HEK293 (cell line): ENCODE data around the gene GTF3C1.

Source experiments
- CTCF ChIA-PET: fragments of 350-600 bp; formaldehyde crosslinking; extraction: SDS; loops from one replicate; lab custom pipeline; 2021; ENCODE audit warnings: antibody characterized with exemption; lab: Yijun Ruan, JAX
- POLR2A ChIA-PET: fragments of 300-600 bp; formaldehyde crosslinking; extraction: SDS; loops from one replicate; lab custom pipeline; 2020; ENCODE audit warnings: antibody characterized with exemption, inconsistent platforms; lab: Yijun Ruan, JAX
- H3K27ac ChIP-seq: fragments of 200-500 bp; sonication (Bioruptor generic); 2 replicates; pipeline ENCODE4 v1.5.1; 2014; ENCODE audit warnings: low read depth, low read length, control low read depth, inconsistent platforms; ENCODE audit errors: extremely low read depth
- H3K36me3 ChIP-seq, 2 experiments: fragments of 200-500 bp in 1 of 2; sonication (Bioruptor generic) in 1 of 2; 1 replicate in 1 of 2; 2 replicates in 1 of 2; pipeline ENCODE4 v1.5.1; 2014 to 2017; ENCODE audit warnings: inconsistent platforms in 2 of 2, low read length in 2 of 2; ENCODE audit not compliant: control insufficient read depth in 2 of 2, insufficient read depth in 1 of 2
- H3K4me1 ChIP-seq: fragments of 200-500 bp; sonication (Bioruptor generic); 2 replicates; pipeline ENCODE4 v1.5.1; 2014; ENCODE audit warnings: mild to moderate bottlenecking, low read length, inconsistent platforms; ENCODE audit not compliant: control insufficient read depth, insufficient read depth
- H3K4me3 ChIP-seq: 2 replicates; pipeline ENCODE4 v1.5.1; 2011; ENCODE audit warnings: low read depth, mild to moderate bottlenecking, control low read depth, low read length, moderate library complexity
- H3K9me3 ChIP-seq: fragments of 200-500 bp; sonication (Bioruptor generic); 2 replicates; pipeline ENCODE4 v1.5.1; 2014; ENCODE audit warnings: low read depth, low read length, inconsistent platforms; ENCODE audit not compliant: control insufficient read depth, insufficient read depth
- FEZF1 ChIP-seq: fragments of 450-650 bp; formaldehyde crosslinking; IDR thresholded peaks from 2 replicates; pipeline ENCODE4 v1.5.1; 2016; ENCODE audit warnings: missing biosample characterization, missing genetic modification characterization
- KLF16 ChIP-seq: fragments of 450-650 bp; formaldehyde crosslinking; IDR thresholded peaks from 2 replicates; pipeline ENCODE4 v1.5.1; 2017; ENCODE audit warnings: missing biosample characterization, missing genetic modification characterization
- KLF8 ChIP-seq: fragments of 450-650 bp; formaldehyde crosslinking; IDR thresholded peaks from 2 replicates; pipeline ENCODE4 v1.5.1; 2016; ENCODE audit warnings: missing biosample characterization, missing genetic modification characterization
- KLF9 ChIP-seq: fragments of 450-650 bp; formaldehyde crosslinking; IDR thresholded peaks from 2 replicates; pipeline ENCODE4 v1.5.1; 2016; ENCODE audit warnings: missing biosample characterization, missing genetic modification characterization, low read depth
- SALL2 ChIP-seq: fragments of 450-650 bp; formaldehyde crosslinking; IDR thresholded peaks from 2 replicates; pipeline ENCODE4 v1.5.0; 2017; ENCODE audit warnings: missing biosample characterization, mild to moderate bottlenecking, missing genetic modification characterization, borderline replicate concordance
- YY1 ChIP-seq: fragments of 450-650 bp; formaldehyde crosslinking; IDR thresholded peaks from 2 replicates; pipeline ENCODE4 v1.5.1; 2018; ENCODE audit warnings: missing biosample characterization, missing genetic modification characterization
- ZBTB10 ChIP-seq: fragments of 450-650 bp; formaldehyde crosslinking; IDR thresholded peaks from 2 replicates; pipeline ENCODE4 v1.5.1; 2016; ENCODE audit warnings: missing biosample characterization, missing genetic modification characterization
- ZBTB21 ChIP-seq: fragments of 450-650 bp; formaldehyde crosslinking; IDR thresholded peaks from 2 replicates; pipeline ENCODE4 v1.5.1; 2017; ENCODE audit warnings: missing biosample characterization, missing genetic modification characterization
- ZNF132 ChIP-seq: fragments of 450-650 bp; formaldehyde crosslinking; IDR thresholded peaks from 2 replicates; pipeline ENCODE4 v1.5.1; 2017; ENCODE audit warnings: missing biosample characterization, missing genetic modification characterization, borderline replicate concordance
- ZNF140 ChIP-seq: fragments of 450-650 bp; formaldehyde crosslinking; IDR thresholded peaks from 2 replicates; pipeline ENCODE4 v1.5.1; 2016; ENCODE audit warnings: missing biosample characterization, missing genetic modification characterization
- ZNF157 ChIP-seq: fragments of 450-650 bp; formaldehyde crosslinking; IDR thresholded peaks from 2 replicates; pipeline ENCODE4 v1.5.1; 2016; ENCODE audit warnings: missing biosample characterization, missing genetic modification characterization
- ZNF174 ChIP-seq: fragments of 450-650 bp; formaldehyde crosslinking; IDR thresholded peaks from 2 replicates; pipeline ENCODE4 v1.5.0; 2017; ENCODE audit warnings: missing biosample characterization, mild to moderate bottlenecking, missing genetic modification characterization
- ZNF211 ChIP-seq: fragments of 450-650 bp; formaldehyde crosslinking; IDR thresholded peaks from 2 replicates; pipeline ENCODE4 v1.5.1; 2016; ENCODE audit warnings: low read depth, missing biosample characterization, missing genetic modification characterization
- ZNF280D ChIP-seq: fragments of 450-650 bp; formaldehyde crosslinking; IDR thresholded peaks from 2 replicates; pipeline ENCODE4 v1.5.1; 2016; ENCODE audit warnings: missing biosample characterization, missing genetic modification characterization
- ZNF362 ChIP-seq: fragments of 450-650 bp; formaldehyde crosslinking; IDR thresholded peaks from 2 replicates; pipeline ENCODE4 v1.5.1; 2016; ENCODE audit warnings: missing biosample characterization, missing genetic modification characterization
- ZNF366 ChIP-seq: fragments of 450-650 bp; formaldehyde crosslinking; conservative IDR thresholded peaks from 2 replicates; pipeline ENCODE4 v1.5.1; 2016; ENCODE audit warnings: missing biosample characterization, missing genetic modification characterization
- ZNF404 ChIP-seq: fragments of 450-650 bp; formaldehyde crosslinking; IDR thresholded peaks from 2 replicates; pipeline ENCODE4 v1.5.1; 2017; ENCODE audit warnings: missing biosample characterization, missing genetic modification characterization
- ZNF514 ChIP-seq: fragments of 450-650 bp; formaldehyde crosslinking; IDR thresholded peaks from 2 replicates; pipeline ENCODE4 v1.5.1; 2016; ENCODE audit warnings: missing biosample characterization, missing genetic modification characterization
- ZNF530 ChIP-seq: fragments of 450-650 bp; formaldehyde crosslinking; IDR thresholded peaks from 2 replicates; pipeline ENCODE4 v1.5.1; 2016; ENCODE audit warnings: low read depth, missing biosample characterization, missing genetic modification characterization
- ZNF548 ChIP-seq: fragments of 450-650 bp; formaldehyde crosslinking; IDR thresholded peaks from 2 replicates; pipeline ENCODE4 v1.5.1; 2016; ENCODE audit warnings: missing biosample characterization, missing genetic modification characterization
- ZNF585B ChIP-seq: fragments of 450-650 bp; formaldehyde crosslinking; IDR thresholded peaks from 2 replicates; pipeline ENCODE4 v1.5.1; 2016; ENCODE audit warnings: missing biosample characterization, missing genetic modification characterization
- ZNF623 ChIP-seq: fragments of 450-650 bp; formaldehyde crosslinking; IDR thresholded peaks from 2 replicates; pipeline ENCODE4 v1.5.1; 2016; ENCODE audit warnings: missing biosample characterization, missing genetic modification characterization
- ZNF629 ChIP-seq: fragments of 450-650 bp; formaldehyde crosslinking; IDR thresholded peaks from 2 replicates; pipeline ENCODE4 v1.5.1; 2017; ENCODE audit warnings: missing biosample characterization, missing genetic modification characterization
- ZNF639 ChIP-seq: fragments of 450-650 bp; formaldehyde crosslinking; IDR thresholded peaks from 2 replicates; pipeline ENCODE4 v1.5.1; 2016; ENCODE audit warnings: missing biosample characterization, missing genetic modification characterization
- ZNF664 ChIP-seq: fragments of 450-650 bp; formaldehyde crosslinking; IDR thresholded peaks from 2 replicates; pipeline ENCODE4 v1.5.1; 2016; ENCODE audit warnings: missing biosample characterization, missing genetic modification characterization
- ZNF692 ChIP-seq: fragments of 450-650 bp; formaldehyde crosslinking; IDR thresholded peaks from 2 replicates; pipeline ENCODE4 v1.5.1; 2016; ENCODE audit warnings: missing biosample characterization, missing genetic modification characterization
- ZNF747 ChIP-seq: fragments of 450-650 bp; formaldehyde crosslinking; IDR thresholded peaks from 2 replicates; pipeline ENCODE4 v1.5.1; 2016; ENCODE audit warnings: missing biosample characterization, missing genetic modification characterization
- ZNF768 ChIP-seq: fragments of 450-650 bp; formaldehyde crosslinking; IDR thresholded peaks from 2 replicates; pipeline ENCODE4 v1.5.1; 2018; ENCODE audit warnings: missing biosample characterization, mild to moderate bottlenecking, missing genetic modification characterization
- ZNF837 ChIP-seq: fragments of 450-650 bp; formaldehyde crosslinking; IDR thresholded peaks from 2 replicates; pipeline ENCODE4 v1.5.1; 2016; ENCODE audit warnings: missing biosample characterization, missing genetic modification characterization

The GTF3C1 gene

GRCh38 chr16:27596411-27596810 is 46.7 kb upstream of the GTF3C1 start:
- TF ChIP-seq ZNF280D (no peak), ZNF404 (tag by site-specific recombination) (no peak), ZNF639 (tag by site-specific recombination) (no peak), ZNF157 (tag by site-specific recombination) (no peak), ZBTB21 (tag by site-specific recombination) (no peak), ZNF548 (tag by site-specific recombination) (no peak), ZNF174 (tag by site-specific recombination) (no peak), ZNF585B (tag by site-specific recombination) (no peak), ZNF623 (no peak), KLF9 (no peak), YY1 (tag by site-specific recombination) (no peak), SALL2 (no peak), FEZF1 (tag by site-specific recombination) (no peak)

GRCh38 chr16:27595993-27596392 is 46.3 kb upstream of the GTF3C1 start:
- Histone ChIP-seq H3K4me1 (no peaks in the 10 kb centered on the region), H3K27ac (no peak overlapping the region), H3K9me3 (no peaks in the 10 kb centered on the region), H3K4me3 (no peak overlapping the region), H3K36me3 (no peaks in the 10 kb centered on the region)
- CTCF ChIA-PET: no interaction called here
- POLR2A ChIA-PET: no interaction called here
- TF ChIP-seq YY1 (tag by site-specific recombination): no peak
- no peak for TF ChIP-seq ZNF514 (tag by site-specific recombination)
- no peak for TF ChIP-seq ZBTB10 (tag by site-specific recombination)
- TF ChIP-seq KLF16 (tag by site-specific recombination): no peak
- no peak for TF ChIP-seq ZNF692 (tag by site-specific recombination)
- TF ChIP-seq ZNF132 (tag by site-specific recombination): no peak
- TF ChIP-seq ZNF530 (tag by site-specific recombination): no peak
- no peak for TF ChIP-seq ZNF747 (tag by site-specific recombination)
- TF ChIP-seq KLF9: no peak
- no peak for TF ChIP-seq ZNF768 (tag by site-specific recombination)
- no peak for TF ChIP-seq ZNF366 (tag by site-specific recombination)
- TF ChIP-seq ZNF837: no peak
- no peak for TF ChIP-seq ZNF362 (tag by site-specific recombination)
- no peak for TF ChIP-seq ZNF211 (tag by site-specific recombination)
- no peak for TF ChIP-seq ZNF140 (tag by site-specific recombination)
- TF ChIP-seq ZNF664 (tag by site-specific recombination): no peak
- TF ChIP-seq KLF8: no peak
- no peak for TF ChIP-seq ZNF629 (tag by site-specific recombination)

More at GRCh38 chr16:27596411-27596810, 46.7 kb upstream of the GTF3C1 start:
- ChIA-PET CTCF (no interaction called here), POLR2A (no interaction called here)
- H3K4me1 ChIP-seq: no peaks in the 10 kb centered on the region
- H3K4me3 ChIP-seq: no peak overlapping the region
- H3K27ac ChIP-seq: no peak overlapping the region
- H3K36me3 ChIP-seq: no peaks in the 10 kb centered on the region
- H3K9me3 ChIP-seq: no peaks in the 10 kb centered on the region
